Stimulated activated CD4-positive, alpha-beta T cell treated with anti-CD3 and anti-CD28 coated beads, Interleukin-1b, Interleukin-23, amount 100 ng/mL, for 1 hour (primary cell): Measurements from ENCODE around the gene ANKMY2.
"Not testable (repeated sequence)": the region's sequence is repeated elsewhere in the genome, so short reads cannot be mapped to it uniquely, and the experiment has no call there.

Experiments used
- DNase-seq, 2 donors: peaks; one replicate each; pipeline ENCODE4 v3.0.0-alpha.2; 2020; ENCODE audit warnings: low read depth in 2 of 2

Gene ANKMY2

DNA sequence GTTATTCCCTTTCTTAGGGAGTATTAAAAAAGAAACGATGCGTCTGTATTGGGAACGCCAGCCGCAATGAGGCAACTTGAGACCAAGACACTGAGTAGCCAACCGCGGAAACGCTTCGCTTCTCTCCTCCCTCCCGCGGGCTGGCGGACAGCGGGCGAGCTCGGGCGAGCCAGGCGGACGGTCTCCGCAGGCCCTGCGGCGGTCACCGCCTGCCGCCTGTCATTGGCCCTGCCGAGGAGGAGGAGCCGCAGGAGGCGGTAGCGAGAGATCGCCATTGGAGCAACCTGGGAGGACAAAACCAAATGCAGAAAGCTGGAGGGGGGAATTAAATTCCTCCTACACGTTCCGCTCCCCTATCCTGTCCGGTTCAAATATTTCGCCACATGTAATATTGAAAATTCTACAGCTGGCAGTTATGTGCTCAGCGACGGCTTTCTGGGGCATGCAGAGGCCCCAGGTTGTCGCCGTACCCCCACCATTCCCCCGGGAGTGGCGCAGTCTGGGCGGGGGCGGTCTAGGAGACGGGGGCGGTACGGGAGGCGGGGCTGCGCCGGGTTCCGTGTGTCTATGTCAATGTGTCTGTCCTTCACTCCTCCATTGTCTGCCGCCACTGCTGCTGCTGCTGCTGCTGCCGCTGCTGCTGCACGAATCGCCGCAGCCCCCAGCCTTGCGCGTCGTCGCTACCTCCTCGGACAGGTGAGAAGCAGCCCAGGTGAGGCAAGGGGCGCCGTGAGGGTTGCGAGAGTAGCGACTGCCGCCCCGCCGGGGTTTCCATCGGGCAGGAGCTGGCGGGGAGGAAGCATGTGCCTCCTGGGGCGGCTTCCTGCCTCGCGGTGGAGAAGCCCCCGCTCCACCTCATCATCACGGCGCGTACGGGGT lies at the start of gene ANKMY2, which contains the start of gene BZW2:
Gene ANKMY2, minus strand, starts transcription at position 162 of the 879 bp plus-strand sequence. CDS start 181 bp downstream, outside the sequence.
Gene BZW2, plus strand, starts transcription at position 589 of the 879 bp plus-strand sequence. CDS start 19,263 bp downstream, outside the sequence.
- peak; percentile 67 to 83 for DNase-seq

DNA sequence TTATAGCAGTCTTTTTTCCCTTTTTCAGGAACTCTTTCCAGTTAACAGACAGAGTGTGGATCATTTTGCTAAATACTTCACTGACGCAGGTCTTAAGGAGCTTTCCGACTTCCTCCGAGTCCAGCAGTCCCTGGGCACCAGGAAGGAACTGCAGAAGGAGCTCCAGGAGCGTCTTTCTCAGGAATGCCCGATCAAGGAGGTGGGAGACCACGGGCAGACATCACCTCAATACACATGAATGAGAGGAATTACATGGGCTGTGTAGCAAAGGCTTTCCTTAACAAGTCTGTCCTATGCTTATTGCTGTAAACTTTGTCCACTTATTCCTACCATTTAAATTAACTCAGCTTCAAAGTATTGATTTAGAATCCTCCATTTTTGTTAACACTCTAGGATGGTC lies 49.3 kb upstream of the ANKMY2 start:
- DNase-seq = no peak

DNA sequence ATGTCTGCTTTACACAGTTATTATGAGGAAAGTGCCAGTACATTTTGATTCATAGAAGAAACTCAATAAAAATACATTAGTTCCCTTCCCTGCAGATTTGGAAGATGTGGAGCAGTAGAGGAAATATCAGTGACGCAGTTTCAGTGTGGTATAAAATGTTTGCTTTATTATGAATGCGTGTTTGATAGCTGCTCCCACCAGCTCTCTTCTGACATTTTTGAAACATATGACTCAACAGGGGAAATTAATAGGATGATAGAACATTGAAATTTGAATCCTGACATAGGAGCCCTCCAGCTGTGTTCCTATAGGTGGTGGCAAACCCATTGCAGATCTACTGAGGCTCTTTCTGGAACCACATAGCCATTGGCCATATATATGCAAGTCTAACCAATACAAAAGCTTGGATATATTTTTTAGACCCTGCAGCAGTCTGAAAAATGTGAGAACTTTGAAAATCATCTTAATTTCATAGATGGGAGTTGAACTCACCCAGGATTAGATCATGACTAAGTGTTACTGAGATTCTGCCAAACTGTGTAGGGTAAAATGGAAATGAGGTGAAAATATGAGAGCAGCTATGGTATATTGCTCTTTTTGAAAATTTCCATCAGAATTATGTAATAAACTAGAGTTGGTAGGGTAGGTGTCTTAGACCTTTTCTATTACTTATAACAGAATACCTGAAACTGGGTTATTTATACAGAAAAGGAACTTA lies 48.2 kb upstream of the ANKMY2 start:
- DNase-seq = no peak

DNA sequence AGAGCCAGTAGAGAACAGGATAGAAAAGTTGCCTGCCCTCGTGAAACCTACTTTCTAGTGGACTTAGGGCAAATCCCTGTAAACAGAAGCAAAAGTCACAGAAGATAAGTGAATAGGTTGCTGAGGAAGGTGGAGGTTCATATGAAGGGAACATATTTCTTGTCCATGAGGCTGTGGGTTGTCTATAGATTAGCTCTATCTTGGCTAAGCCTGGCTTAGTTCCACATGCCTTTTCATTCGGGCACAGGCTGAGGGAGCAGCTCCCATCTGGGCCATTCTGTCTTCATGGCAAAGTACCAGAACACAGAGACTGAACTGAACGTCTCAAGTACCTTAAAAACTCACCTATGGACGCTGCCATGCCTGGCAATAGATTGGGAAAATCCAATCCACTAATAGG lies 45.7 kb upstream of the ANKMY2 start:
- no peak for DNase-seq

DNA sequence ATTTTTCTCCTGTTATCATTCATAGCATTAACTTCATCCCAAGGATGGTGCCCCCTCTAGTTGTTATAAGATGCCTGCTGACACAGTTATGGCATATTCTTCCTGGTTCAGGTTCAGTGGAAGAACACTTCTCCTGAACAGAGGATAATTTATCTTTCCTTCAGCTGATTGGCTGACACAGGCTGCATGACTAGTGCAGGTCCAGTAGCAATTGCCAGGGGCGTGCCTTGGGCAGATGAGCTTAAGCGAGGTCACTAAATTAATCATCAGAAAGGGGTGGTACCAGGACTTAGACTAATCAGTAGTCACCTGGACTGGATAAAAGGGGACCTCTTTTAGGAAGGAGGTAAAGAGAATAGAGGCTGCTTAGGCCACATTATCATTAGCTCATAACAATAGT lies 42.7 kb upstream of the ANKMY2 start:
- DNase-seq = no peak

DNA sequence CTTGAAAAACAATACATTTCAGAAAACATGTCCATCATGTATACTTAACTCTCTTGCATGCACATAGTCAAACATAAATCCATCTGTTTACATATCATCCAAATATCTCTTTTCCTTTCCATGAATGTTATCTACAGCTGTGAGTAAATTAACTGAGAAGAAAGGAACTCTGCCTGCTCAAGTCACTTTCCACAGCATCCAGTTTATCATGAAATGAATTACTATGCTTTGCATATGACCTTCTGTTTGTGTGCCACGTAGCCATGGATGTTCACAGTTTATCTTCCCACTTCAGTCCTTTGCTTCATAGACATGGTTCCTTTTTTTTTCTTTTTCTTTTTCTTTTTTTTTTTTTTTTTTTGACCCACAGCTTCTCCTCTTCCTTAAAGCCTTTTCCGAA lies 40.0 kb upstream of the ANKMY2 start:
- DNase-seq = no peak

DNA sequence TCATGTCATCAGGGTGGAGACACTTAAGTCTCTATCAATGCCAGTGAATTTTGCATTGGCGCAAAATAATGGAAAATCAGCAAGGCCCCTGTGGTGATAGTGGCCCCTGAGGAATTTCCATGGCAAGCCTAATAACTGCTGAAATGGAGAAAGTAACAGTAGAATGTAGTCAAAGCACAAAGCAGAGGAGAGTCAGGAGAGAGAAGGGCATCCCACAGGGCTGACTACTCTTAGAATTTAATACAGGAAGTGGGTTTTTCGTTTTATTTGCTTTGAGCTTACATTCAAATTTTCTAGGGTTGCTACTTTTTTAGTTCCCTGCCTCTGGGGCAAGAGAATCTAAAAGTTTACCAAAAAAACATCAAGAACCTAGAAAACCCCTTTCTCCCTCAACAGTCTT lies 39.4 kb upstream of the ANKMY2 start:
- DNase-seq = no peak

DNA sequence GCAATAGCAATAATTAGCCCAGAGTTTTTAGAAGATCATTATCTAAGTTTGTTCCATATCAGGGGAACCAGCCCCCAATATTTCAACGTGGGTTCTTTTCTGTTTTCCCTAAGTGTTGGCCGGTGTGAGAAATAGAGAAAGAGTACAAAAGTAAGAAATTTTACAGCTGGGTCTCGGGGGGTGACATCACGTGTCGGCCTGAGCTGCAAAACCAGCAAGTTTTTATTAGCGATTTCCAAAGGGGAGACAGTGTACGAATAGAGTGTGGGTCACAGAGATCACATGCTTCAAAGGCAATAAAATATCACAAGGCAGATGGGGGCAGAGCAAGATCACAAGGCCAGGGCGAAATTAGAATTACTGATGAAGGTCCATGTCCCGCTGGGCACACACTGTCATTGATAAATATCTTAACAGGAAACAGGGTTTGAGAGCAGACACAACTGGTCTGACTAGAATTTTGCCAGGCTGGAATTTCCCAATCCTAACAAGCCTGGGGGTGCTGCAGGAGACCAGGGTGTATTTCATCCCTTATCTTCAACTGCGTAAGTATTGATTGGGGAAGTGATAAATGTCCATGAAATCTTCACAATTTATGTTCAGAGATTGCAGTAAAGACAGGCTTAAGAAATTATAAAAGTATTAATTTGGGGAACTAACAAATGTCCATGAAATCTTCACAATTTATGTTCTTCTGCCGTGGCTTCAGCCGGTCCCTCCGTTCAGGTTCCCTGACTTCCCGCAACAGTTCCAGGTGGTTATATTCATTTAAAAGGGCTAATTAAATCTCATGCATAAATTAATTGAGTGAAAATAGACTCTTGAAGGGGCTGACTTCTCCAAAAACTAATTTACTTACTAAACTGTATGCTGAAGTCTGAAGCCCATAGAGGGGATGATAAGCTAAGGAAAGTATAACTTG lies 33.4 kb upstream of the ANKMY2 start:
- not testable (repeated sequence) for DNase-seq

DNA sequence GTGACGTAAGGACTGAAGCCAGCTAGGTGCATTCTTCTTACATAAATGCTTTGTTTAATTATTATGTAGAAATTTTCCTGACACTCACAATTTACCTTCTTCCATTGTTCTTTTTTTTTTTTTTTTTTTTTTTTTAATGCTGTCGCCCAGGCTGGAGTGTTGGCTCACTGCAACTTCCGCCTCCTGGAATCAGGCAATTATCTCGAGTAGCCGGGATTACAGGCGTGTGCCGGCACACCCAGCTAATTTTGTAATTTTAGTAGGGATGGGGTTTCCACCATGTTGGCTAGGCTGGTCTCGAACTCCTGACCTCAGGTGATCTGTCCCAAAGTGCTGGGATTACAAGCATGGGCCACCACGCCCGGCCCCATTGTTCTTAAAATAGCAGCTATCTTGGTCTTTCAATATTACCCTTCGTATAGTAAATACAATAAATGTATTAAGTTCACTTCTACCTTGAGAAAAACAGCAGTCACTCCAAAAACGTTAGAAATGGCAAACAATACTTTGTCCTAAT lies 32.5 kb upstream of the ANKMY2 start:
- DNase-seq = no peak

DNA sequence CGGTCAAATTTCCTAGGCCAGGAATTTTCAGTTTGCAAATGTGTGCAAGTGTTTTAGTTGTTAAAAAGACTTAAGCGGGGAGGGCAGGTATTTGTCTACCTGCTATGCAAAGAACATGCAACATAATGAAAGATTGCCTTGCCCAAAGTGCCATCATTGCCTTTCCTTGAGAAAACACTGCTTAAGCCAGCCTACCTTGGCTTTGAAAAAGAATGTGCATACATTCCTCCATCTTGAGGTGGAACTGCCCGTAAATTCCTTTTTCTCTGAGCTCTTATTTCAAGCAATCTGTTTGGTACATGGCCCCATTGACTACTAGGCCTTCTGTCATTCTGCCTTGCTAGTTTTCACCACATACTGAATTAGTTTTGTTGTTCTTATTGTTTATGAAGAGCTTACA lies 29.7 kb upstream of the ANKMY2 start:
- no peak for DNase-seq

DNA sequence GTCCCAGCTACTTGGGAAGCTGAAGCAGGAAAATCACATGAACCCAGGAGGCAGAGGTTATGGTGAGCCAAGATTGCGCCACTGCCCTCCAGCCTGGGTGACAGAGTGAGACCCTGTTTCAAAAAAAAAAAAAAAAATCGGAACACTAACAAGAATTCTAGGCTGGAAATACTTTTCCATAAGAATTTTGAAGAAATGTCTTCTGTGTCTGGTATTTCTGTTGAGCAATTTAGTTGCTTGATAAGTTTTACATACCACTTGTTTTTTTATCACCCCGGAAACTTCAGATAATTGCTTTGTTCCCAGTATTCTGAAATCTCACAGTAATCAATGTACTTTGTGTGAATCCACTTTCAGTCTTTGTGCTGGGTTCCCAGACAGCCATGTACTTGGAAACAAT lies 26.3 kb upstream of the ANKMY2 start:
- no peak for DNase-seq

DNA sequence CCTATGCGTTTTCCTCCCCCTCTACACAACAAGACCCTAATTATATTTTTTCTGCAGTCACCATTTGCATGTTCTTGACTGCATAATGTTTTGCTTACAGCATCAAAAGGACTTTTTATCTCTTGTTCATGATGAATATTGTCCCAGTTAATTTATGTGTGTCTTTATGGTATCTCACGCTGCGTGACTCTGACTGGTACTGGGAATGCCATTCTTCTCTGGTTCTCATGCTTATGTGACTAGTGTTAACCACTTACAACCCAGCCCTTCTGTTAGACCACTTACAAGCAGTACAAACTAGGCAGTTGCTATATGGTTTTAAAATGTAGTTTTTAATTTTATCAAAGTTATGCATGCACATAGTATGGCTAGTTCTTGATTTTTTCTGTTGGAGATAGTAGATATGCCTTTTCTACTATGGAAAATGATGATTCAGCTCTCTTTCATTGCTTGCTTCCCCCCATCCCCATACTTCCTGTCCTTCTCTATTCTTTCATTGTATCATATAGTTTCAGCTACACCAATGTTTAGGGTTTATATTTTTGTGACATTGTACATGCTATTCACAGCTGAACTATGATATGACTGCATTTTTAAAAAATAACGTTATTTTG lies 25.3 kb upstream of the ANKMY2 start:
- DNase-seq = no peak

DNA sequence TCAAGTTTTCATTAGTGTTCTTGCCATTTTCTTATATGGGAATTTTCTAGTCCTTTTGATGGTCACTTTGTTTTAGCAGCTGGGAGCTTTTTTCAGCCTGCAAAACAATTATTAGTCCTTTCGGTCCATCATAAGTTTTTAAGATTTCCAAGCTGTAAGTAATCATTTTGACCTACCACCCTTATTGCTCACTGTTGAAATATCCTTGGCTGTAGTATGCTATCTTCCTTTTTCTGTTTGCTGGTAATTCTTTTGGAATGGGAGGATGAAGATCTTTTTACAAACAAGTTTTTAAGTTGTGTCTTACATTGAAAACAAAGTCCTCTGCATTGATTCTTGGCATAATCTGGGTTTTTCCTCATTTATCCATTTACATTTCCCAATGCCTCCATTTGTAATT lies 24.5 kb upstream of the ANKMY2 start:
- DNase-seq = no peak

DNA sequence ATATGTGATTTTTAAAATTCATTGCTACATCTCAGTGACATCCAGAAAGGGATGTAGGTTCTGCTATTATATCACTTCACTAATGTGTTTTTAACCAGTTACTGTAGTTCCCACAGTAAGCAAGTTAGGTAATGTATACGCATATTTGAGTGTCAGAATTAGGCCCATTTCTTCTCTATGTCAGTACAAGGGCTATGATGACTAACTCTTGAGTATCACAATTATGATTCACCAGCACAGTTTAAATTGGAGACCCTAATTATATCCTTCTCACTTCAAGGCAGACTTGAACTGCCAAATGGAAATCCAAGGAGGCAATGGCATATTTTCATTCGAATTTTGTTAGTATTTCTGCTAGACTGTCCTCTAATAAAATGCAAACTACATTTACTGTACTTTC lies 24.0 kb upstream of the ANKMY2 start:
- DNase-seq = no peak

DNA sequence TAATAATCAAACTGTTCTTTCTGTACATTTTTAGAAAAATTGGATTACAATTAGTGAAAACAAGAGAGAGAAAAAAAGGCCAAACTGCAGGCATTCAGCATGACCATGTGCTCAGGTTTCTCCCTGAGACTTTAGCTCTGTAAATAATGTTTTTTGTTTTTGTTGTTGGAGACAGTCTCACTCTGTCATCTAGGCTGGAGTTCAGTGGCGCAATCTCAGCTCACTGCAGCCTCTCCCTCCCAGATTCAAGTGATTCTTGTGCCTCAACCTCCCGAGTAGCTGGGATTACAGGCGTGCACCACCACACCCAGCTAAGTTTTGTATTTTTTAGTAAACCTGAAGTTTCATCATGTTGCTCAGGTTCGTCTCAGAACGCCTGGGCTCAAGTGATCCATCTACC lies 23.4 kb upstream of the ANKMY2 start:
- no peak for DNase-seq

DNA sequence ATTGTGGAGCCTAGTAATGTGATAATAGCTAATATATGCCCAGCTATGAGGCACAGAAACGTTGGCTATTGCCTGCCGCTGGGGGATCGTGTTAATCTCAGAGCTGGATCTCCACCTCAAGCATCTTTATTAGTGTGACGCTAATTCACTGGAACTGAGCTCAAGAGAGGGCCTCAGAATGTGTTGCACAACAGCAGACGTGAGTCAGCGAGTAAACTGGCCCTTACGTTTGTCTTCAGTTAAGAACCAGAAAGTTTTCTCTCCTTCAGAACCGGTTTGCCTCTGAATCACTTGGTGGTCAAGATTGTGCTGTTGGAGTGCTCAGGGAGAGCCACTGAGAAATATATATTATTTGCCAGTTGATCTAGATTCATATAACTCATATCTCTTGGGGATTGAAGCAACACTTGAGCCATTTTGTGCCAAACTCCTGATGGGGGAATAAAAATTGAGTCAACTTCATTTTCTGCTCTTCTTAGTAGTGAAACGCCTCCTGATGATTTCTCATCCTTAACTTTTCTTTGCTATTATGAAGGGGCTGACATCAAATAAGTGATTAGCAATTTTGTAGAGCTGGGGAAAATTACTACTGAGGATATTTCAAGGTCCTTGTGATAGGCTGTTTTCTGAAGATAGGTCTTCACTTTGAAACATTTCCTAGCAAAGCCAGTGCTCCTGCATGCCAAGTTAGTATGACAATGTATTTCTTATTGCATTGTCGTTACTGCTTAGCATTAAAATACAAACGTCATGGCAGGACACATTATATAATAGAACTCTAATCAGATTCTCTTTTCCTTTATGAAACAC lies 22.7 kb upstream of the ANKMY2 start:
- no peak for DNase-seq

DNA sequence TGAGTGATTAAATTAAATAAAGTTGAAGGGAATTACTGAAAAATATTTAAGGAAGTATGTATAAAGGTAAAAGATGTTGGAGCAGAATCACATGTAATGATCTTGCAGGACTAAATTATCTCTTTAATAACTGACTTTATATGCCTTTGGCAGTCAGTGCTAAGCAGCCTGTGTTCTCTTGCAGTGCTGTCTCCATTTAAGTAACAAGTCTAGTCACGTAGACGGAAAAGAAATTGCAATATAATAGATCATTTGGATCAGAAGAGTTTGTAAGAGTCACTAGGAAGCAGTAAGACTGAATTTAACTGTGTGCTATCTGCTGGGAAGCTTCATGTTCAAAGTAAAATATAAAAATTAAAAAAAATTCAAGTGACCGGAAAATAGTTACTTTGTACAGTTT lies 21.8 kb upstream of the ANKMY2 start:
- DNase-seq = no peak

DNA sequence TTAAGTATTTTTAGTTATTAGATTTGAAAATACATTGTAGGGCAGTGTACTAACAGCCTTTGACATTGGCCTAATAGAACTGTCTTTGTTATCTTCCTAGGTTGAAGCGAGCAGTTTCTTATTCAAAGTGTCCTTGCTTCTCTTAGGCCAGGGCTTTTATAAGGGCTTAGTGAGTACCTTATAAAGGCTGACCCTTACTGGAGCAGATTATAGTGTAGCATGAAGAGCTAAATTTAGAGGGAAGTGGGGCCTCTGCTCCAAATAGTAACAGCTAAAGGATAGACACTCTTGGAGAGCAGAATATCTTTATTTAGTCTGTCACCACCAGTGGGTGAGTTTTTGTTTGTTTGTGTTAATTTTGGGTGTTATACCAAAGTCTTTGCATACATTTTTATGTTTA lies 16.4 kb upstream of the ANKMY2 start:
- DNase-seq = no peak

DNA sequence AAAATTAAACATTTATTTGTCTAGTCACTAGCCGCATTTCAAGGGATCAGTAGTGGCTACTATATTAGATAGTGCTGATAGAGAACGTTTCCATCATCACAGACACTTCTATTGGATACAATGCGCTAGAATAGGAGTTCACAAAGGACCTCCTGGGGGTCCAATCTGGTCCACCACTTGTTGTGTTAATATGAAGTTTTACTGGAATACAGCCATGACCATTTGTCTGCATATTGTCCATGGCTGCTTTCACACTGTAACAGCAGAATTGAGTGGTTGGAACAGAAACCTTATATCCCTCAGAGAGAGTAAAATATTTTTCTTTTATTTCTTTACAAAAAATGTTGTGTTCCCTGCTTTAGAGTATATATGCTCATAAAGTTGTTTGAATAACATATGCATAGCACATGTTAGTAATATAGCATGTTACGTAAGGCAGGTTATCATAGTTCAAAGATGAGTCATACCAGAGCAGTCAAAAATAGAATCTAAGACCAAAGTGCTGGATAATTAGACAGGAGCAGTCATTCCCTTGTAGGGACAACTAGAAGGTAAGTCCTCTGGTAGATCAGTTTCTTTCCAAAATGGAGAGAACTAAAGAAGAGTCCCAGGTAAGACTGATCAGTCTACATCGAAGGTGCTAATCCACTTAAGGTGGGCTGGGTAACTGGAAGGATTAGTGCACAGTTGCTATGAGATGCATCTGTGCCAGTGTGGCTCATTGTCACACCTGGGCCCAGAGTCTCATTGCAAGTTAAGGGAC lies 15.3 kb upstream of the ANKMY2 start:
- DNase-seq = no peak
